GM12878 (cell line): ENCODE results near the gene ETF1.

Experiments used
- CEBPZ ChIP-seq: fragments of 150-350 bp; IDR thresholded peaks from 2 replicates; pipeline ENCODE4 v1.6.1; 2016; ENCODE audit warnings: low read depth, low read length
- CTCF ChIP-seq, 3 experiments: IDR thresholded peaks in 2 of 3; conservative IDR thresholded peaks in 1 of 3; 2 replicates each; pipeline ENCODE4 v1.5.1; 2011; ENCODE audit warnings: low read depth in 3 of 3, low read length in 3 of 3, mild to moderate bottlenecking in 3 of 3, control low read depth in 2 of 3, moderate library complexity in 2 of 3, inconsistent platforms in 1 of 3, mixed read lengths in 1 of 3; ENCODE audit not compliant: control insufficient read depth in 2 of 3, insufficient read depth in 1 of 3; ENCODE audit errors: extremely low read depth in 1 of 3
- DPF2 ChIP-seq: fragments of 450-650 bp; IDR thresholded peaks from 2 replicates; pipeline ENCODE4 v1.6.1; 2017; ENCODE audit warnings: mild to moderate bottlenecking
- ESRRA ChIP-seq: IDR thresholded peaks from 2 replicates; pipeline ENCODE4 v1.6.1; 2012; ENCODE audit warnings: mild to moderate bottlenecking, low read length, improper control_type of control experiment
- FOXK2 ChIP-seq: fragments of 450-650 bp; IDR thresholded peaks from 2 replicates; pipeline ENCODE4 v1.6.1; 2017; ENCODE audit warnings: mild to moderate bottlenecking, moderate library complexity
- HDGF ChIP-seq: fragments of 450-650 bp; IDR thresholded peaks from 2 replicates; pipeline ENCODE4 v1.6.1; 2016; ENCODE audit warnings: antibody characterized with exemption
- NR2C2 ChIP-seq: IDR thresholded peaks from 2 replicates; pipeline ENCODE4 v1.6.1; 2011; ENCODE audit warnings: borderline replicate concordance, low read depth; ENCODE audit not compliant: control insufficient read depth, insufficient read length
- REST ChIP-seq: IDR thresholded peaks from 2 replicates; pipeline ENCODE4 v1.6.1; 2012; ENCODE audit warnings: mild to moderate bottlenecking, low read depth, low read length
- USF1 ChIP-seq: IDR thresholded peaks from 2 replicates; pipeline ENCODE4 v1.6.1; 2011; ENCODE audit warnings: borderline replicate concordance, low read depth, mild to moderate bottlenecking, moderate library complexity, mixed read lengths, low read length; ENCODE audit not compliant: insufficient read depth; ENCODE audit errors: extremely low read length

- TF ChIP-seq HDGF (no peak), USF1 (no peak), FOXK2 (no peak), REST (no peak), CTCF (IDR thresholded peaks at IDR 0.05 in 2 of 3, conservative IDR thresholded peaks at IDR 0.05 in 1 of 3; ENCODE audit: control insufficient read depth in 2 of 3, extremely low read depth in 1 of 3, insufficient read depth in 1 of 3, low read depth in 3 of 3, low read length in 3 of 3) (no peak), ESRRA (no peak), CEBPZ (no peak), NR2C2 (no peak), DPF2 (no peak)
Observed at GRCh38 chr5:138565100-138565821, 22.2 kb upstream of the ETF1 start.
